ENCODE results near the gene GPC5. TPM values are rescaled to one million over a fixed set of nuclear protein-coding genes. Genes with fewer than 3 reads are reported as not detected.

GPC5 gene
- total RNA-seq, 2 donors from 2014 or later = 0.22 to 0.51 TPM

- peaks cover 1% of the 10 kb centered on the region for H3K9me3 Mint-ChIP-seq
- no peak overlapping the region for H3K27ac Mint-ChIP-seq
- H3K4me3 Mint-ChIP-seq = no peak overlapping the region
- H3K9me3 ChIP-seq (ENCODE audit: control insufficient read depth, low read length) = no peaks in the 10 kb centered on the region
- no peaks in the 10 kb centered on the region for H3K27me3 ChIP-seq (ENCODE audit: control insufficient read depth, insufficient read depth, low read length, poor library complexity, severe bottlenecking)
- WGBS, 2 experiments (ENCODE audit: insufficient coverage in 1 of 2, insufficient read length in 1 of 2) = 90 to 94% methylated on average over 2 to 3 of the region's 3 CpGs
- no peak for DNase-seq
- no peaks in the 10 kb centered on the region for H3K4me1 Mint-ChIP-seq
- H3K27me3 Mint-ChIP-seq (ENCODE audit: insufficient read depth) = no peaks in the 10 kb centered on the region
- H3K36me3 Mint-ChIP-seq (ENCODE audit: low read depth) = no peaks in the 10 kb centered on the region
- H3K27ac ChIP-seq (ENCODE audit: low read depth, low read length) = no peak overlapping the region
- H3K4me1 ChIP-seq (ENCODE audit: control insufficient read depth, insufficient read depth, low read length) = no peaks in the 10 kb centered on the region
- TF ChIP-seq, protein P1, sequence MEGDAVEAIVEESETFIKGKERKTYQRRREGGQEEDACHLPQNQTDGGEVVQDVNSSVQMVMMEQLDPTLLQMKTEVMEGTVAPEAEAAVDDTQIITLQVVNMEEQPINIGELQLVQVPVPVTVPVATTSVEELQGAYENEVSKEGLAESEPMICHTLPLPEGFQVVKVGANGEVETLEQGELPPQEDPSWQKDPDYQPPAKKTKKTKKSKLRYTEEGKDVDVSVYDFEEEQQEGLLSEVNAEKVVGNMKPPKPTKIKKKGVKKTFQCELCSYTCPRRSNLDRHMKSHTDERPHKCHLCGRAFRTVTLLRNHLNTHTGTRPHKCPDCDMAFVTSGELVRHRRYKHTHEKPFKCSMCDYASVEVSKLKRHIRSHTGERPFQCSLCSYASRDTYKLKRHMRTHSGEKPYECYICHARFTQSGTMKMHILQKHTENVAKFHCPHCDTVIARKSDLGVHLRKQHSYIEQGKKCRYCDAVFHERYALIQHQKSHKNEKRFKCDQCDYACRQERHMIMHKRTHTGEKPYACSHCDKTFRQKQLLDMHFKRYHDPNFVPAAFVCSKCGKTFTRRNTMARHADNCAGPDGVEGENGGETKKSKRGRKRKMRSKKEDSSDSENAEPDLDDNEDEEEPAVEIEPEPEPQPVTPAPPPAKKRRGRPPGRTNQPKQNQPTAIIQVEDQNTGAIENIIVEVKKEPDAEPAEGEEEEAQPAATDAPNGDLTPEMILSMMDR (conservative IDR thresholded peaks at IDR 0.05) = no peak
- H3K9ac ChIP-seq (ENCODE audit: extremely low read depth, low read length, poor library complexity, severe bottlenecking) = no peak overlapping the region
- H3K36me3 ChIP-seq (ENCODE audit: control insufficient read depth, insufficient read depth, low read length) = no peaks in the 10 kb centered on the region
- no peak overlapping the region for H3K4me3 ChIP-seq (ENCODE audit: low read length)
Observed at GRCh38 chr13:91609353-91609752, 210.9 kb downstream of the GPC5 start.

GRCh38 chr13:91618315-91618714 lies 219.9 kb downstream of the GPC5 start:
- DNase-seq = no peak
- Histone ChIP-seq H3K9ac (ENCODE audit: extremely low read depth, low read length, poor library complexity, severe bottlenecking) (no peak overlapping the region), H3K9me3 (ENCODE audit: control insufficient read depth, low read length) (no peaks in the 10 kb centered on the region), H3K27me3 (ENCODE audit: control insufficient read depth, insufficient read depth, low read length, poor library complexity, severe bottlenecking) (no peaks in the 10 kb centered on the region), H3K27ac (ENCODE audit: low read depth, low read length) (no peak overlapping the region), H3K4me1 (ENCODE audit: control insufficient read depth, insufficient read depth, low read length) (no peaks in the 10 kb centered on the region), H3K4me3 (ENCODE audit: low read length) (no peak overlapping the region), H3K36me3 (ENCODE audit: control insufficient read depth, insufficient read depth, low read length) (no peaks in the 10 kb centered on the region)
- peaks cover 14% of the 10 kb centered on the region for H3K4me1 Mint-ChIP-seq
- no peaks in the 10 kb centered on the region for H3K27me3 Mint-ChIP-seq (ENCODE audit: insufficient read depth)
- H3K27ac Mint-ChIP-seq = no peak overlapping the region
- TF ChIP-seq, protein P1 (conservative IDR thresholded peaks at IDR 0.05) = no peak
- no peak overlapping the region for H3K4me3 Mint-ChIP-seq
- WGBS, 2 experiments (ENCODE audit: insufficient coverage in 1 of 2, insufficient read length in 1 of 2) = 88% methylated on average over 2 of the region's 3 CpGs; no CpG with 5 or more reads in 1 of the 2 experiments
- no peaks in the 10 kb centered on the region for H3K36me3 Mint-ChIP-seq (ENCODE audit: low read depth)
- H3K9me3 Mint-ChIP-seq = no peaks in the 10 kb centered on the region

DNA sequence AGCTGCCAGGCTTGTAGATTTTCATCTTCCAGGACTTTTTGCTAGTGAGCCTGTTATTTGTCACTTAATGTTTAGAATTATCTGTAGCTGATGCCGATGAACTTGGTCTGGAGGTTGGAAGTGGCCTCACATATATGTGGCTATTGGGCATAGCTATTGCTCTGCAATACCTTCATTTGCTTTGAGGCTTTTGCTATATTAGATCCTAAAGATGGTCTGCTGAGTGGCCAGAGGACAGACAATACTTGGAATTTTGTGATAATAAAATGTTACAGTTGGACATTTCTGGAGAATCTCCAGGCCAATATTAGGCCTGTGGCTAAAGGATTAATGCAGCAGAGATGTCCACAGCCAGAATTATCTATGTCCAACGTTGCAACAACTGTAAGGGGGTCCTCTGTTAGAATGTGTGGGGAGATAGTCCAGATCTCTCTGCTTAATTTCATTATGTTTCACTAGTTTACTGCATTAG lies 222.3 kb downstream of the GPC5 start:
- no peaks in the 10 kb centered on the region for H3K36me3 Mint-ChIP-seq (ENCODE audit: low read depth)
- Histone ChIP-seq H3K4me1 (ENCODE audit: control insufficient read depth, insufficient read depth, low read length) (no peaks in the 10 kb centered on the region), H3K4me3 (ENCODE audit: low read length) (no peak overlapping the region), H3K9ac (ENCODE audit: extremely low read depth, low read length, poor library complexity, severe bottlenecking) (no peak overlapping the region), H3K9me3 (ENCODE audit: control insufficient read depth, low read length) (no peaks in the 10 kb centered on the region), H3K36me3 (ENCODE audit: control insufficient read depth, insufficient read depth, low read length) (no peaks in the 10 kb centered on the region), H3K27me3 (ENCODE audit: control insufficient read depth, insufficient read depth, low read length, poor library complexity, severe bottlenecking) (no peaks in the 10 kb centered on the region), H3K27ac (ENCODE audit: low read depth, low read length) (no peak overlapping the region)
- H3K4me1 Mint-ChIP-seq = peaks cover 15% of the 10 kb centered on the region
- H3K9me3 Mint-ChIP-seq = no peaks in the 10 kb centered on the region
- H3K4me3 Mint-ChIP-seq = no peak overlapping the region
- no peaks in the 10 kb centered on the region for H3K27me3 Mint-ChIP-seq (ENCODE audit: insufficient read depth)
- TF ChIP-seq, protein P1 (conservative IDR thresholded peaks at IDR 0.05) = no peak
- WGBS, 2 experiments (ENCODE audit: insufficient coverage in 1 of 2, insufficient read length in 1 of 2) = 94 to 100% methylated on average over 1 to 2 of the region's 2 CpGs
- no peak for DNase-seq
- H3K27ac Mint-ChIP-seq = no peak overlapping the region
